Ecto neural progenitor cell (in vitro differentiated cells): ENCODE results near the gene NELL1.

Source experiments
- DNase-seq: peaks from one replicate; pipeline ENCODE4 v3.0.0-alpha.2; 2018; ENCODE audit warnings: low spot score

Gene NELL1

GRCh38 chr11:20668844-20669819, at the start of gene NELL1:
NELL1 (plus strand) TSS chr11:20669586.
- peak; percentile 64 for DNase-seq

- no peak for DNase-seq
Observed at GRCh38 chr11:20620988-20621387, 48.4 kb upstream of the NELL1 start.

GRCh38 chr11:20621679-20622078, 47.7 kb upstream of the NELL1 start:
- DNase-seq, result no peak

GRCh38 chr11:20623252-20623651, 46.1 kb upstream of the NELL1 start:
- no peak for DNase-seq

- no peak for DNase-seq
Observed at GRCh38 chr11:20626279-20626678, 43.1 kb upstream of the NELL1 start.

GRCh38 chr11:20627026-20627425, 42.4 kb upstream of the NELL1 start:
- DNase-seq, result no peak

- no peak for DNase-seq
Observed at GRCh38 chr11:20627701-20628100, 41.7 kb upstream of the NELL1 start.

- no peak for DNase-seq
Observed at GRCh38 chr11:20631519-20632168, 37.7 kb upstream of the NELL1 start.

GRCh38 chr11:20632169-20632532, 37.2 kb upstream of the NELL1 start:
- DNase-seq, result no peak

- no peak for DNase-seq
Observed at GRCh38 chr11:20634044-20634443, 35.3 kb upstream of the NELL1 start.

GRCh38 chr11:20634781-20635180, 34.6 kb upstream of the NELL1 start:
- no peak for DNase-seq

GRCh38 chr11:20638074-20638473, 31.3 kb upstream of the NELL1 start:
- DNase-seq, result no peak

- DNase-seq, result no peak
Observed at GRCh38 chr11:20639688-20640087, 29.7 kb upstream of the NELL1 start.

GRCh38 chr11:20640401-20640800, 29.0 kb upstream of the NELL1 start:
- no peak for DNase-seq

- no peak for DNase-seq
Observed at GRCh38 chr11:20644360-20644759, 25.0 kb upstream of the NELL1 start.

- DNase-seq, result peak; percentile 59
Observed at GRCh38 chr11:20647976-20648565, 21.3 kb upstream of the NELL1 start.

GRCh38 chr11:20652150-20652806, 17.1 kb upstream of the NELL1 start:
- no peak for DNase-seq

- no peak for DNase-seq
Observed at GRCh38 chr11:20654038-20654437, 15.3 kb upstream of the NELL1 start.

- DNase-seq, result no peak
Observed at GRCh38 chr11:20656901-20657300, 12.5 kb upstream of the NELL1 start.

- no peak for DNase-seq
Observed at GRCh38 chr11:20658135-20658534, 11.3 kb upstream of the NELL1 start.

- no peak for DNase-seq
Observed at GRCh38 chr11:20661445-20661844, 7.9 kb upstream of the NELL1 start.

- DNase-seq, result no peak
Observed at GRCh38 chr11:20661850-20662249, 7.5 kb upstream of the NELL1 start.
